Stimulated activated CD8-positive, alpha-beta memory T cell treated with anti-CD3 and anti-CD28 coated beads, Interleukin-7, amount 100 ng/mL, for 4 hours (primary cell): ENCODE results near the gene SUDS3.

Experiments
- DNase-seq, 2 donors: peaks; one replicate each; pipeline ENCODE4 v3.0.0-alpha.2; 2020; ENCODE audit warnings: low read depth in 2 of 2

SUDS3 gene

GRCh38 chr12:118356809-118357256, 19.5 kb upstream of the SUDS3 start:
- no peak for DNase-seq

- DNase-seq = peak; percentile 21 to 43
These were observed 18.9 kb upstream of the SUDS3 start for GRCh38 chr12:118357257-118358007.

- DNase-seq = no peak
These were observed 18.4 kb upstream of the SUDS3 start for GRCh38 chr12:118358008-118358359.

- no peak for DNase-seq
These were observed 17.5 kb upstream of the SUDS3 start for GRCh38 chr12:118358612-118359540.

- no peak for DNase-seq
These were observed 16.8 kb upstream of the SUDS3 start for GRCh38 chr12:118359541-118359915.

- no peak for DNase-seq
These were observed 15.3 kb upstream of the SUDS3 start for GRCh38 chr12:118361092-118361404.

- DNase-seq = no peak
These were observed 14.5 kb upstream of the SUDS3 start for GRCh38 chr12:118361889-118362288.

- no peak for DNase-seq
These were observed 7.5 kb upstream of the SUDS3 start for GRCh38 chr12:118368821-118369220.

- DNase-seq = no peak
These were observed 5.8 kb upstream of the SUDS3 start for GRCh38 chr12:118370601-118371000.

- DNase-seq = no peak
These were observed 4.8 kb upstream of the SUDS3 start for GRCh38 chr12:118371321-118372282.

GRCh38 chr12:118372541-118373495, 3.5 kb upstream of the SUDS3 start, which contains the start of gene TAOK3:
TSS of gene TAOK3 (minus strand) at chr12:118372907. CDS start at chr12:118255567, 117,340 bp downstream.
- peak; percentile 95 to 98 for DNase-seq

- DNase-seq = no peak
These were observed 2.7 kb upstream of the SUDS3 start for GRCh38 chr12:118373616-118374015.

- no peak for DNase-seq
These were observed 2.1 kb upstream of the SUDS3 start for GRCh38 chr12:118374126-118374725.

GRCh38 chr12:118374909-118375308, 1.4 kb upstream of the SUDS3 start:
- DNase-seq = no peak

- no peak for DNase-seq
These were observed 1.0 kb upstream of the SUDS3 start for GRCh38 chr12:118375348-118375747.

GRCh38 chr12:118377021-118377883, 897 bp downstream of the SUDS3 start:
- no peak for DNase-seq

GRCh38 chr12:118377884-118378470, 1.6 kb downstream of the SUDS3 start:
- peak; percentile 47 to 65 for DNase-seq

GRCh38 chr12:118391424-118391823, 15.1 kb downstream of the SUDS3 start:
- no peak for DNase-seq

GRCh38 chr12:118391836-118392235, 15.5 kb downstream of the SUDS3 start:
- no peak for DNase-seq
